Measurements from ENCODE around the gene LAMA5.

The LAMA5 gene

GRCh38 chr20:62319346-62319909, 47.7 kb downstream of the LAMA5 start:
- Mint-ChIP-seq H3K36me3 (no peaks in the 10 kb centered on the region), H3K27ac (no peak overlapping the region), H3K4me1 (ENCODE audit: low read depth) (no peaks in the 10 kb centered on the region), H3K4me3 (no peak overlapping the region), H3K9me3 (ENCODE audit: low read depth) (no peaks in the 10 kb centered on the region), H3K27me3 (no peaks in the 10 kb centered on the region)

GRCh38 chr20:62318400-62319345, 48.4 kb downstream of the LAMA5 start:
- H3K27me3 Mint-ChIP-seq: no peaks in the 10 kb centered on the region
- H3K4me1 Mint-ChIP-seq (ENCODE audit: low read depth): no peaks in the 10 kb centered on the region
- H3K27ac Mint-ChIP-seq: no peak overlapping the region
- no peak overlapping the region for H3K4me3 Mint-ChIP-seq
- no peaks in the 10 kb centered on the region for H3K9me3 Mint-ChIP-seq (ENCODE audit: low read depth)
- no peaks in the 10 kb centered on the region for H3K36me3 Mint-ChIP-seq

- no peaks in the 10 kb centered on the region for H3K4me1 Mint-ChIP-seq (ENCODE audit: low read depth)
- no peak overlapping the region for H3K4me3 Mint-ChIP-seq
- no peak overlapping the region for H3K27ac Mint-ChIP-seq
These were observed 49.9 kb downstream of the LAMA5 start for GRCh38 chr20:62317167-62317655.

GRCh38 chr20:62316331-62317166, 50.6 kb downstream of the LAMA5 start:
- H3K27me3 Mint-ChIP-seq: no peaks in the 10 kb centered on the region
- no peak overlapping the region for H3K27ac Mint-ChIP-seq
- no peaks in the 10 kb centered on the region for H3K36me3 Mint-ChIP-seq
- no peaks in the 10 kb centered on the region for H3K9me3 Mint-ChIP-seq (ENCODE audit: low read depth)
- H3K4me1 Mint-ChIP-seq (ENCODE audit: low read depth): no peaks in the 10 kb centered on the region
- no peak overlapping the region for H3K4me3 Mint-ChIP-seq

More at GRCh38 chr20:62317167-62317655, 49.9 kb downstream of the LAMA5 start:
- H3K27me3 Mint-ChIP-seq: no peaks in the 10 kb centered on the region
- H3K9me3 Mint-ChIP-seq (ENCODE audit: low read depth): no peaks in the 10 kb centered on the region
- H3K36me3 Mint-ChIP-seq: no peaks in the 10 kb centered on the region

GRCh38 chr20:62315773-62316172, 51.3 kb downstream of the LAMA5 start:
- Mint-ChIP-seq H3K9me3 (ENCODE audit: low read depth) (no peaks in the 10 kb centered on the region), H3K4me1 (ENCODE audit: low read depth) (no peaks in the 10 kb centered on the region), H3K27me3 (no peaks in the 10 kb centered on the region), H3K4me3 (no peak overlapping the region), H3K27ac (no peak overlapping the region), H3K36me3 (no peaks in the 10 kb centered on the region)

GRCh38 chr20:62314711-62315302, 52.3 kb downstream of the LAMA5 start:
- H3K27ac Mint-ChIP-seq: no peak overlapping the region

GRCh38 chr20:62314339-62314638, 52.8 kb downstream of the LAMA5 start:
- Mint-ChIP-seq H3K4me1 (ENCODE audit: low read depth) (no peaks in the 10 kb centered on the region), H3K4me3 (no peak overlapping the region), H3K36me3 (no peaks in the 10 kb centered on the region), H3K27me3 (no peaks in the 10 kb centered on the region), H3K9me3 (ENCODE audit: low read depth) (no peaks in the 10 kb centered on the region), H3K27ac (no peak overlapping the region)

More at GRCh38 chr20:62314711-62315302, 52.3 kb downstream of the LAMA5 start:
- no peaks in the 10 kb centered on the region for H3K4me1 Mint-ChIP-seq (ENCODE audit: low read depth)
- H3K36me3 Mint-ChIP-seq: no peaks in the 10 kb centered on the region
- no peak overlapping the region for H3K4me3 Mint-ChIP-seq
- H3K27me3 Mint-ChIP-seq: no peaks in the 10 kb centered on the region
- H3K9me3 Mint-ChIP-seq (ENCODE audit: low read depth): no peaks in the 10 kb centered on the region

- H3K9me3 Mint-ChIP-seq (ENCODE audit: low read depth): no peaks in the 10 kb centered on the region
- no peaks in the 10 kb centered on the region for H3K4me1 Mint-ChIP-seq (ENCODE audit: low read depth)
- no peaks in the 10 kb centered on the region for H3K27me3 Mint-ChIP-seq
- H3K36me3 Mint-ChIP-seq: no peaks in the 10 kb centered on the region
- H3K4me3 Mint-ChIP-seq: no peak overlapping the region
- H3K27ac Mint-ChIP-seq: no peak overlapping the region
These were observed 53.4 kb downstream of the LAMA5 start for GRCh38 chr20:62313460-62314338.

GRCh38 chr20:62313021-62313420, 54.1 kb downstream of the LAMA5 start:
- Mint-ChIP-seq H3K27ac (no peak overlapping the region), H3K4me1 (ENCODE audit: low read depth) (no peaks in the 10 kb centered on the region), H3K36me3 (no peaks in the 10 kb centered on the region), H3K27me3 (no peaks in the 10 kb centered on the region), H3K4me3 (no peak overlapping the region), H3K9me3 (ENCODE audit: low read depth) (no peaks in the 10 kb centered on the region)

- no peak overlapping the region for H3K27ac Mint-ChIP-seq
- no peak overlapping the region for H3K4me3 Mint-ChIP-seq
- H3K36me3 Mint-ChIP-seq: no peaks in the 10 kb centered on the region
- no peaks in the 10 kb centered on the region for H3K9me3 Mint-ChIP-seq (ENCODE audit: low read depth)
- no peaks in the 10 kb centered on the region for H3K27me3 Mint-ChIP-seq
- no peaks in the 10 kb centered on the region for H3K4me1 Mint-ChIP-seq (ENCODE audit: low read depth)
These were observed 54.5 kb downstream of the LAMA5 start for GRCh38 chr20:62312662-62312977.

- Mint-ChIP-seq H3K4me1 (ENCODE audit: low read depth) (no peaks in the 10 kb centered on the region), H3K4me3 (no peak overlapping the region), H3K27me3 (no peaks in the 10 kb centered on the region), H3K27ac (no peak overlapping the region), H3K36me3 (no peaks in the 10 kb centered on the region), H3K9me3 (ENCODE audit: low read depth) (no peaks in the 10 kb centered on the region)
These were observed 55.1 kb downstream of the LAMA5 start for GRCh38 chr20:62311832-62312661.

- no peaks in the 10 kb centered on the region for H3K36me3 Mint-ChIP-seq
- H3K27me3 Mint-ChIP-seq: no peaks in the 10 kb centered on the region
- no peaks in the 10 kb centered on the region for H3K9me3 Mint-ChIP-seq (ENCODE audit: low read depth)
- no peak overlapping the region for H3K27ac Mint-ChIP-seq
- no peaks in the 10 kb centered on the region for H3K4me1 Mint-ChIP-seq (ENCODE audit: low read depth)
- no peak overlapping the region for H3K4me3 Mint-ChIP-seq
These were observed 56.0 kb downstream of the LAMA5 start for GRCh38 chr20:62311150-62311549.

- H3K27me3 Mint-ChIP-seq: no peaks in the 10 kb centered on the region
- no peaks in the 10 kb centered on the region for H3K36me3 Mint-ChIP-seq
- no peaks in the 10 kb centered on the region for H3K9me3 Mint-ChIP-seq (ENCODE audit: low read depth)
- no peak overlapping the region for H3K4me3 Mint-ChIP-seq
- no peaks in the 10 kb centered on the region for H3K4me1 Mint-ChIP-seq (ENCODE audit: low read depth)
- H3K27ac Mint-ChIP-seq: no peak overlapping the region
These were observed 56.4 kb downstream of the LAMA5 start for GRCh38 chr20:62310757-62311121.
